ENCODE data around the gene DOCK9. TPM values are rescaled to one million over a fixed set of nuclear protein-coding genes. Genes with fewer than 3 reads are reported as not detected.

DOCK9 gene
- total RNA-seq, 1 donor from 2014 or later: 24.1 TPM

GRCh38 chr13:98847780-98848179, 130.1 kb downstream of the DOCK9 start:
- H3K4me1 Mint-ChIP-seq (ENCODE audit: unreplicated experiment): peaks cover 1% of the 10 kb centered on the region
- DNase-seq (ENCODE audit: extremely low spot score, unreplicated experiment): no peak
- no peak overlapping the region for H3K4me3 Mint-ChIP-seq (ENCODE audit: unreplicated experiment)
- no peaks in the 10 kb centered on the region for H3K9me3 Mint-ChIP-seq (ENCODE audit: unreplicated experiment)
- no peaks in the 10 kb centered on the region for H3K27me3 Mint-ChIP-seq (ENCODE audit: unreplicated experiment)
- no peak for TF ChIP-seq CTCF (IDR thresholded peaks at IDR 0.05)
- H3K36me3 Mint-ChIP-seq (ENCODE audit: unreplicated experiment): peaks cover 15% of the 10 kb centered on the region
- no peak overlapping the region for H3K27ac Mint-ChIP-seq (ENCODE audit: unreplicated experiment)

GRCh38 chr13:98846986-98847385, 130.9 kb downstream of the DOCK9 start:
- no peaks in the 10 kb centered on the region for H3K9me3 Mint-ChIP-seq (ENCODE audit: unreplicated experiment)
- H3K27me3 Mint-ChIP-seq (ENCODE audit: unreplicated experiment): no peaks in the 10 kb centered on the region

GRCh38 chr13:98846521-98846920, 131.3 kb downstream of the DOCK9 start:
- peaks cover 12% of the 10 kb centered on the region for H3K36me3 Mint-ChIP-seq (ENCODE audit: unreplicated experiment)
- H3K27me3 Mint-ChIP-seq (ENCODE audit: unreplicated experiment): no peaks in the 10 kb centered on the region
- H3K4me1 Mint-ChIP-seq (ENCODE audit: unreplicated experiment): peaks cover 4% of the 10 kb centered on the region
- no peak overlapping the region for H3K27ac Mint-ChIP-seq (ENCODE audit: unreplicated experiment)
- H3K4me3 Mint-ChIP-seq (ENCODE audit: unreplicated experiment): no peak overlapping the region
- H3K9me3 Mint-ChIP-seq (ENCODE audit: unreplicated experiment): no peaks in the 10 kb centered on the region
- DNase-seq (ENCODE audit: extremely low spot score, unreplicated experiment): no peak
- TF ChIP-seq CTCF (IDR thresholded peaks at IDR 0.05): no peak

More at GRCh38 chr13:98846986-98847385, 130.9 kb downstream of the DOCK9 start:
- Mint-ChIP-seq H3K4me3 (ENCODE audit: unreplicated experiment) (no peak overlapping the region), H3K36me3 (ENCODE audit: unreplicated experiment) (peaks cover 12% of the 10 kb centered on the region), H3K27ac (ENCODE audit: unreplicated experiment) (no peak overlapping the region), H3K4me1 (ENCODE audit: unreplicated experiment) (peaks cover 4% of the 10 kb centered on the region)
- DNase-seq (ENCODE audit: extremely low spot score, unreplicated experiment): no peak
- TF ChIP-seq CTCF (IDR thresholded peaks at IDR 0.05): no peak

GRCh38 chr13:98845742-98846141, 132.1 kb downstream of the DOCK9 start:
- no peak overlapping the region for H3K4me3 Mint-ChIP-seq (ENCODE audit: unreplicated experiment)
- DNase-seq (ENCODE audit: extremely low spot score, unreplicated experiment): no peak
- H3K4me1 Mint-ChIP-seq (ENCODE audit: unreplicated experiment): peaks cover 8% of the 10 kb centered on the region
- peaks cover 9% of the 10 kb centered on the region for H3K36me3 Mint-ChIP-seq (ENCODE audit: unreplicated experiment)
- no peaks in the 10 kb centered on the region for H3K9me3 Mint-ChIP-seq (ENCODE audit: unreplicated experiment)
- no peak overlapping the region for H3K27ac Mint-ChIP-seq (ENCODE audit: unreplicated experiment)
- H3K27me3 Mint-ChIP-seq (ENCODE audit: unreplicated experiment): no peaks in the 10 kb centered on the region
- TF ChIP-seq CTCF (IDR thresholded peaks at IDR 0.05): no peak

GRCh38 chr13:98844021-98844420, 133.8 kb downstream of the DOCK9 start:
- no peak overlapping the region for H3K4me3 Mint-ChIP-seq (ENCODE audit: unreplicated experiment)
- TF ChIP-seq CTCF (IDR thresholded peaks at IDR 0.05): no peak
- no peaks in the 10 kb centered on the region for H3K27me3 Mint-ChIP-seq (ENCODE audit: unreplicated experiment)
- peaks cover 25% of the 10 kb centered on the region for H3K4me1 Mint-ChIP-seq (ENCODE audit: unreplicated experiment)
- DNase-seq (ENCODE audit: extremely low spot score, unreplicated experiment): no peak
- peaks cover 6% of the 10 kb centered on the region for H3K36me3 Mint-ChIP-seq (ENCODE audit: unreplicated experiment)
- no peak overlapping the region for H3K27ac Mint-ChIP-seq (ENCODE audit: unreplicated experiment)
- no peaks in the 10 kb centered on the region for H3K9me3 Mint-ChIP-seq (ENCODE audit: unreplicated experiment)
